Measurements from ENCODE around the gene BASP1.

Gene BASP1, protein sequence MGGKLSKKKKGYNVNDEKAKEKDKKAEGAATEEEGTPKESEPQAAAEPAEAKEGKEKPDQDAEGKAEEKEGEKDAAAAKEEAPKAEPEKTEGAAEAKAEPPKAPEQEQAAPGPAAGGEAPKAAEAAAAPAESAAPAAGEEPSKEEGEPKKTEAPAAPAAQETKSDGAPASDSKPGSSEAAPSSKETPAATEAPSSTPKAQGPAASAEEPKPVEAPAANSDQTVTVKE

DNA sequence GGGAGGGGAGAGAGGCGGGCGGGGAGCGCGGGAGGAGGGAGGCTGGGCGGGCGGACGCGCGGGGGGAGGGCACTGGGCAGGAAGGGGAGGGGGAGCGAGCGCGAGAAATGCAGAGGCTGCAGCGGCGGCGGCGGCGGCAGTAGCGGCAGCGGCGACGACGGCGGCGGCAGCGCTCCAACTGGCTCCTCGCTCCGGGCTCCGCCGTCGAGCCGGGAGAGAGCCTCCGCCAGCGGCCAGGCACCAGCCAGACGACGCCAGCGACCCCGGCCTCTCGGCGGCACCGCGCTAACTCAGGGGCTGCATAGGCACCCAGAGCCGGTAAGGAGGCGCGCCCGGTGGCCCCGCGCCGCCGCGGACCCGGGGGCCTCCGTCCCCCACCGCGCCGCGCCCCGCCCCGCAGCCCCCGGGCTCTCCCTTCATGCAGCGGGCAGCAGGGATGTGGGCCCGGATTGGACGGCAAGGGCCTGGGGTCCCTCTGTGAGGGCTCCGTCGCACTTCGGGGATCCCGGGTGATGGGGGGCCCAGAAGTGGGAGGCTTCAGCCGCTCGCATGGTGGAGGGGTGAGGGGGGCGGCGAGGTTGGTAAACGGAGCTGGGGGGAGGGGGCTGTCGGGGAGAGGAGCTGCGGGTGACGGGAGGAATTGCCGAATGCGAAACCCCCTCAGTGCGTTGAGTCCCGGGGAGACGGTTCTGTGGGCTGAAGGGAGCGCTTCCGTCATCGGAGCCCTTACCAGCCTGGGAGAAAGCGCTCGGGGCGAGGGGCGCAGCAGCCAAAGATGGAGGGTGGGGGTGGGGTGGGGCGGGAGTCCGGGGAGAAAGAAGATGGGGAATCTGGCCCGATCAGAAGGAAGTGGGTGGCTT is at the start of gene BASP1:
Gene BASP1 (plus strand): TSS at position 139 of the 860 bp plus-strand sequence. CDS start 57,586 bp downstream, outside the sequence.
- no peak for DNase-seq (ENCODE audit: low spot score)

DNA sequence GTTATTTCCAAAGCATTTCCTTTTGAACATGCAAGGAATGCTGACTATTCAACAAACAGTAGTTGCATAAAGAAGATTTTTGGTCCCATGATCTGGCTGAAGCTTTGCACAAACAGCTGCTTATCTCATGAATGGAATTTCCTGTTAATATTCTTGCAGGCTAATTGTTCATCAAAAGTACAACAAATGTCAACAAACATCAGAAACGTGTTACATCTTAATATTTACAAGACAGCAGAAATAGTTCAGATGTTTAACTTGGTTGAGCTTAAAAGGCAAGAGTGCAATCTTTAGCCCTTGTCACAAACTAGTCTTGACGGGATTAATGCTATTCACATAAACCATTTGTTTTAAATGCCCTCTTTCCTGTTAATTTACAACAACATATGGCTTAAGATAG is 47.9 kb upstream of the BASP1 start:
- DNase-seq (ENCODE audit: low spot score) = peak; percentile 29

DNA sequence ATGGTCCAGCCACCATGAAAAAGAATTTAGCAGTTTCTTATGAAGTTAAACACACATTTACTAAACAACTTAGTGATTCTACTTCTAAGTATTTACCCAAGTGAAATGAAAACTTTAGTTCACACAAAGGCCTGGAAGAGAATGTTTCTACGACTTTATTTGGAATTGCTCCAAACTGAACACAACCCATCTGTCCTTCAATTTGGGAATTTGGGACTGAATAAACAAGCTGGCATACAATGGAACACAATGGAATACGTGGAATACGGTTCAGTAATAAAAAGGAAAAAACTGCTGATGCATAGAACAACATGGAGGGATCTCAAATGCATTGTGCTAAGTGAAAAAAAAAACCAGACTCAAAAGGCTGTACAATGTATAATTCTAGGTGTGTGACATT is 44.6 kb upstream of the BASP1 start:
- no peak for DNase-seq (ENCODE audit: low spot score)

DNA sequence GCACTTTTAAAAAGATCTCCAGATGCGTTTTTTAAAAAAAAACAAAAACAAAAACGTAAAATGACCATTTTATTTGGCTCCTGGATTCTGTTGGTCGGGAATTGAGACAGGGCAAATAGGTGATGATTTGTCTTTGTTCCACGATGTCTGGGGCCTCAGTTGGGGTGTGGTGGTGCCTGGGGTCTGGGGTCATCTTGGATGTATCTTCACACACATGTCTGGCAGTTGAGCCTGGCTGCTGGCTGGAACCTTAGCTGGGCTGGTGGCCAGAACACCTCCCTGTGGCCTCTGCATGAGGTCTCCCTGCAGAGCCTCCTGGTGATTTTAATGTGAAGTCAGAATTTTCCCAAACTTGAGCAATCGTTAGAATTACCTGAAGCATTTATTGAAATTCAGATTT is 42.5 kb upstream of the BASP1 start:
- DNase-seq (ENCODE audit: low spot score) = no peak

DNA sequence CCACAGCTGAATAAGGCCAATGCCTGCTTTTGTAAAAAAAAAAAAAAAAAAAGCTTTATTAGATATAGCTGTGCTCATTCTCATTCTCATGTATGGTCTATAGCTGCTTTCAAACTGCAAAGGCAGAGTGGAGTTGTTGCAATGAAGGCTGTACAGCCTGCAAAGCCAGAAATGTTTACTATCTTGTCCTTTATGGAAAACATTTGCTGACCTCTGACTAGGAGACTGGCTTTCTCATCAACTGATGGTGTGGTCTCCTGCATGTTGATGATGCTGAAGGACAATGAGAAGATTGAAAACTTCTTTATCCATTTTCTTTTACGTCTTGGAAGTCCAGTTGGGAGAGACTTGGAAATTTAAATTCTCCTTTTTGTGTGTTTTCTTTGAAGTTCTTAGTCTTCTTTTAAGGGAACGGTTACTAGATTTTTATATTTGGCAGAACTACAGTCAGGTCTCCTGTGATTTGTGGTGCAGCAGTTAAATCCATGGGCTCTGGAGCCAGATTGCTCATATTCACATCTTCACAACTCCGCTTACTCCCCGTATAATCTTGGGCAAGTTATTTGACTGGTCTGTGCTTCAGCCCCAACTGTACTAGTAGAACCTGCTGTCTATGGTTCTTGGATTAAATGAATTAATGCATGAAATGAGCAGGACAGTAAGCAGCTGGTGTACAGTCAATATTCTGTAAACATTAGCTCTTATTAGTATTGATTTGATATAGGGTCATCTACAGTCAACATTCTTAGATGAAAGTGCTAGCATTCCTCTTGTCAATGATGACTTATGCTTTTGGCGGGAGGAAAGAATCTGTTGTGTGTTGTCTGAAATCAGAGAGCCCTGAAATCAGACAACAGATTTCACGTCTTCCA is 39.7 kb upstream of the BASP1 start:
- DNase-seq (ENCODE audit: low spot score) = no peak

DNA sequence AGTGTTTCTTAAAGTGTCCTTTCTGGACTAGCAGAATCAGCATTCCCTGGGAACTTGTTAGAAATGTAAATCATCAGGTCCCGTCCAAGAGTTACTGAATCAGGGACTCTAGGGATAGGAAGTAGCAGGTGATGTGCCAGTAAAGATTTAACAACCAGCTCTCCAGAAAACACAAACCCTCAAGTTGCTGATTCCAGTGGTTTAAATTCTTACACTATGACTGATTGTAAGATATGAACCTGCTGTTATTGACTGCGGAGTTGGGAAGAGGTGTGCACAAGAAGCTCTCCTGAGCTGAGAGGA is 39.1 kb upstream of the BASP1 start:
- DNase-seq (ENCODE audit: low spot score) = no peak

DNA sequence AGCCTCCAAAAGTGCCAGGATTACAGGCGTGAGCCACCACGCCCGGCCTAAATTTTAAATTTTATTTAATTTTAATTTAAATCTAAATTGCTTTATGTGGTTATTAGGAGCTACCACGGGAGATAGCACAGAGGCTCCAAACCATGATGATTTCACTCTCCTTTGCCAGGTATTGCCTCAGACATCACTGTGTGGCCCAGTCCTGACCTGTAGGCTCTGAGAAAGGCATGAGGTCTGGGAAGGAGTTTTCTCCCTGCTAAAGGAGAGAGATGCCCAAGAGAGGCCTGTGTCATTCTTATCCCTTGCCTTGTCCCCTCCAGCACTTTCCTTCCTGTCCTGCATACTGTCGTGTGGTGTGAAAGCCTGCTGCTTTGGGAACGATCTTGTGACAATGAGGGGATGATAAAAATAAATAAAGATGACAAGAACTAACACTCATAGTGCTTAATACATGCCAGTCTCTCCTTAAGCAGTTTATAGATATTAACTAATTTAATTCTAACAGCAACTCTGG is 37.0 kb upstream of the BASP1 start:
- DNase-seq (ENCODE audit: low spot score) = no peak

DNA sequence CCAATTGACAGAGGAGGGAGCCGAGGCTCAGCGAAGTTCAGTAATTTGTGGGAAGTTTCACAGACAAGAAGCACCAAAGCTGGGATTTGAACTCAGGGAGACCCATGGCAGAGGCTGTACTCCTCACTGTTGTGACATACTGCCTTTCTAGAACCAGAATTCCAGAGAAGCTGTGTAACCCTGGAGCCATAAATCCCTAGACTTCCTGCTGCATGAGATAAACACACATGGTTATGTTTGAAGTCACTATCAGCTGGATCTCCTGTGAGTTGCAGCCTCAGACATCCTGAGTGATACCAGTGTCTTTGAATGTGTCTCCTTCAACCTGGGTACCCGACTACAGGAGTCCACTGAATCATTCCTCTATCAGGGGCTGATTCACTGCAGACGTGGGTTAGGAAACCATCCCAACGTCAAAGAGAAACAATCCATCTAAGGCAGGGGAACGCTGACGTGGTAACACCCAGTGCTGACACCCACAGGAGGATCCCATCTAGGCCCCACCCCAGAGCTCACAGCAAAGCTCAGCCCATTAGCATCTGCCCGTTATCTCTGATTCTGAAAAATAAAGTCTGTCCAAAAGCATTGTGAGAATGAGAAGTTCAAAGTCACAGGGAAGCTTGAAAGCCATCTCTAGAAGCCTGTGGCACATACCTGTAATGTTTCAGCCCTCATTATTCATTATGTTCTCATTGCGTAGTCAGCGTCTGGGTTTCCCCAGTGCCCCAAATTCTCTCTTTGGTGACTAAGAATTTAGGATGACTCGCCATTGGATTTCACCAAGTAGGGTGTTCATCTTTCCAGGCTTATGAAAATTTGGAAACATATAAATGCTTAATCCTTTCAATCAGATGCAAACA is 36.3 kb upstream of the BASP1 start:
- DNase-seq (ENCODE audit: low spot score) = no peak

DNA sequence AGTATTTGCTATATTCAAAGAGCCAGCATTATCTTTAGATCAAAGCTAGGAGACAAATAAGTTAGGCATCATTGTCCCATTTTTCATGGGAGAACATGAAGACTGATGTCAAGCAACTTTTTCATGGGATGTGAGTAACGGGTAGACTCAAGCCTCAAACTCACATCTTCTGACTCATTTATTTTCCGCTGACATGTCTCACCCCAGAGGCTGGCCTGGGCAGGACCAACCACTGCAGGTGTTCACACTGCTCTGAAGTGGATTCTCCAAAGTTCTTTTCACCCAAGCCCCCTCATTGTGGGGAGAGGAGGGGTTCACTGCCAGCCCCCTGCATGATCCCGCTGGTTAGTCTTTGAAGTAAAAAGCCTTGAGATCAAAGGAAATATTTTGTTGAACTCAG is 34.9 kb upstream of the BASP1 start:
- DNase-seq (ENCODE audit: low spot score) = no peak

DNA sequence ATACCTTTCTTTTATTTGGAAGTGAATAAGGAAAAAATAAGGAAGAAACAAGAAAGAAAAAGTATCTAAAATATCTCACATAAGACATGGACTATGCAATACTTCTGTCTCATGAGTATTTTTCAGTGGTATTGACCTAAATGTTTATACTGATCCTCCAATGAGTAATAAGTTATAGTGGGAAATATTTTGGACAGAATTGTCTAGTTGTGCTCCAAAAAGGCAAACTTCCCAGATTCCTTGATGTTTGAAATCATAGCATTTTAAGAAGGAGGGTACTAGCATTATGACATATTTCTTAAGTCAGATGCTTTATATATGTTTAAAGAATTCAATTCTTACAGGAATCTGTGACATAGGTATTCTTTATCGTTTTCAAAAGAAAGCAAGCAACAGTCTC is 34.5 kb upstream of the BASP1 start:
- no peak for DNase-seq (ENCODE audit: low spot score)

DNA sequence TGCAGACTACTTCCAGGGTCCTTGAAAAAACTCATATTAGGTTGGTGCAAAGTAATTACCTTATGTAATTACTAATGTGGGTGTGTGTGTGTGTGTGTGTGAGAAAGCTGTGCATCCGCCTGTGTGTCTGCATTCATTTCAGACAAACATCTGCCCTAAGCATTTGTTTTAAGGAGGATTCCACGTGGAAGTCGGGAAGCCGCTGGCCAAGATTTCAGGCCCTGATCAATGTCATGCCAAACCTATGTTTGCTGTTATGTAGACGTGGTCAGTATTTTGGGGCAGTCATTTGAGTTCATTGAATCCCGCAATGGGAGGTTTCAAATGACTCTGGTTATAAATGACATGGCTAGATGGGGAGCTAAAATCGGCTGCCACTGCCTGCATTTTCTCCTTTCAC is 33.6 kb upstream of the BASP1 start:
- no peak for DNase-seq (ENCODE audit: low spot score)

DNA sequence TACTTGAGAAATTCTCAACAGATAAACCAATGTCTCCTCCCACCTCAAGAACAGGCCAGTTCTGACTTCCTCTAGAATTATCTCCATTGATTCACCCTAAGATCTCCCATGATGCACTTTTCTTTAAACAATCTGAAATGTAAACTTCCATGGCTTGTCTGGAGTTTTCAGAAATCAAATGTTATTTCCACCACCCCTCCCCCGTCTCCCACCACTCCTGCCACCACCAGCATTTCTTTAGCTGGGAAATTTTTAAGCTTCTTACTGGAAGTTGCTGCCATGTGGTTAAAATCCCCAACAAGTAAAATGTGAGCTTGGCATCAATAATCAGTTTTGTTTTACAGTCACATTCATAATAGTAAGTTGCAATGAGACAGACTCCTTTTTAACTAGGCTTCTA is 32.8 kb upstream of the BASP1 start:
- DNase-seq (ENCODE audit: low spot score) = no peak

DNA sequence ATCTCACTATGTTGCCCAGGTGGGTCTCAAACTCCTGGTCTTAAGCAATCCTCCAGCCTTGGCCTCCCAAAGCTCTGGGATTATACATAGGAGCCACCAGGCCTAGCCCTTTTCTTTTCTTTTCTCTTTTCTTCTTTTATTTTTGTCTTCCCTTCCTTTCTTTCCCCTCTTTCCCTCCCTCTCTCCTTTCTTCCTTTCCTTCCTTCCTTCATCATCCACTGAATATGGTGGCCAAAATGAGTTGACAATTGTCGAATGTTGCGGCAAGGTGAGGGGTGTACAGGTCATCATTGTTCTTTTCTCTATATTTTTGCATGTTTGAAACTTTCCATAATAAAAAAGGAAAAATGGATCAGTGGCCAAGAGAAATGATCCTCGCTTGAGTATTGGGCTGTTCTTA is 32.1 kb upstream of the BASP1 start:
- no peak for DNase-seq (ENCODE audit: low spot score)

DNA sequence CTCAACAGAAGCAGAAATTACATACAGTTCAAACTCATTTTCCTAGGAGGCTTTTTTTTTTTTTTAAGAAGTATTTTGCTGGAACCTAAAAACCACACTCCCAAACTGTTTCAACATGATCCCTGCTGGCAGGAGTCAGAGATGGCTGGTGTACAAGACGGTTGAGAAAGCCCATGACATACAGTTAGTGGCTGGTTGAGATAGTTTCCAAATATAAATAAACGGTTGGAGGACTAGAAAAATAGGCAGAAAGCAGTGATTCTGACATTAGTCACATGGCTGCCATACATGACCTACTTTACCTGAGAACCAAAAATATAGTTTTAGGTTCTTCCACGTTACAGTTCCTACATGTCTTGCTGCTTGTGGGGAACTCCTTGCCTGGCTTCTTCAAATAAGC is 31.7 kb upstream of the BASP1 start:
- no peak for DNase-seq (ENCODE audit: low spot score)

DNA sequence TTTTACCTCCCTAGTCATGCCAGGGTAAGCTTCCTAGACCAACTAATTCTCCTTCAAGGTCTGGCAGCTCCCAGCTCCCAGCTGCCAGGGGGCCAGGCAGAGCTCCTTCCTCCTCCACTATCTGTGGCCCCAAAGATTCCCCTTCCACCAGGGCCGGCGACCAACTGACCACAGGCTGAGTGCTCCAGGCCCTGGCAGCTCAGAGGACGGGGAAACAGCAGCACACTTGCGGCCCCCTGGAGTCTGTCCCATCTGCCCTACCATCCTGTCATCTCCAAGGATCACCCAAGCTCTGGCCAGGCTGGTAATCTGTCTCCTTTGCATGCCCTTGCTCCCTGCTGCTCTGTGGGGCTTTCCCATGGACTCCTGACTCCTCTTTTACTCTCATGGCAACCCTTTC is 31.2 kb upstream of the BASP1 start:
- DNase-seq (ENCODE audit: low spot score) = no peak

DNA sequence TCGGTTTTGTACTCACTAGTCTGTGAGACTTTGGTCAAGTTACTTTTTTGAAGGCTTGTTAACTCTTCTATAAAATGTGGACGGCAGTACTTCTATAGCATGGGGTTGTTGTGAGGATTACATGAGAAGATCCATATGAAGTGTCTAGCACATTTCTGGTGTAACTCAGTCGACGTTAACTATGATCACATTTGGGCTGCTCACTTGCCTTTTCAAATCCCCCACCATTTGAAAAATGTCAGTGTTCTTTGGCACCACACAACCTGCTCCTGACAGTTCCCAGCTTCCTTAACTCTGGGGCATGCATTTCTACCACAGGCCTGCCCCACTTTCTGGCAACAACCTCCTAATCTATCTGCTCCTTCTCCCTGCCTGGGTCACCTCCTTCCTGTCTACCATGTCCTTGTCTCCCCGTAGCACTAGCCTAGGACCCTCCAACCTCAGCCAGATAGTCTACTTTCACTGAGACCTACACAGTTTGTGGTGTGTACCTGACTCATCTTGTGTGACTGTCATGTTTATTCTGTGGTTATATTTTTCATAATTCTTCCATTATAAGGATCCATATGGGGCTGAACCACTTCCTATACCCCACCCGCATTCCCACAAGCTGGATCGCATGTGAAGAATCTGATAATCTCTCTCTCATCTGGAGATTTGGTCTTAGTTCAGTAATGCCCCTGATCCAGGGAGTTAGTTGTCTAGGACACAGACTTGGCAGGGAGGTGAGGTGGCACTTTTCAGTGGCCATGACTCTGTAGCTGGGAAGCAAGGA is 30.2 kb upstream of the BASP1 start:
- no peak for DNase-seq (ENCODE audit: low spot score)

DNA sequence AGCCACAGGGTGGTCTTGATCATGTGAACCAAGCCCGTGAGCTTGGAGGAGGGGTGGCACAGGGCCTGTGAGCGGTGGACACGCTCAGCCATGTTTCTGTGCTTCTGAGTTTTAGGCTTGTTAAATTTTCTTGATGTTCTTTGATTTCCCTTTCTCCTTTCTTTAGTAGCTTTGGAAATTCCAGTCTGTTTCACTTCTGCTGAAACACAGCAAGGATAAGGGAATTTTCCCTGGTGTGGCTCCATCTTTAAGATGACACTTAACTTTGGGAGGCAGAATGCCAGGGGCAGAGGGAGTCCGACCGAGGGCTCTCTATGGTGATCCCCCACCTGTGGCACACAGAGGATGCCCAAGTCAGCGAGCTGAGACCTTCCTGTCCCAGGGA is 29.7 kb upstream of the BASP1 start:
- DNase-seq (ENCODE audit: low spot score) = no peak

DNA sequence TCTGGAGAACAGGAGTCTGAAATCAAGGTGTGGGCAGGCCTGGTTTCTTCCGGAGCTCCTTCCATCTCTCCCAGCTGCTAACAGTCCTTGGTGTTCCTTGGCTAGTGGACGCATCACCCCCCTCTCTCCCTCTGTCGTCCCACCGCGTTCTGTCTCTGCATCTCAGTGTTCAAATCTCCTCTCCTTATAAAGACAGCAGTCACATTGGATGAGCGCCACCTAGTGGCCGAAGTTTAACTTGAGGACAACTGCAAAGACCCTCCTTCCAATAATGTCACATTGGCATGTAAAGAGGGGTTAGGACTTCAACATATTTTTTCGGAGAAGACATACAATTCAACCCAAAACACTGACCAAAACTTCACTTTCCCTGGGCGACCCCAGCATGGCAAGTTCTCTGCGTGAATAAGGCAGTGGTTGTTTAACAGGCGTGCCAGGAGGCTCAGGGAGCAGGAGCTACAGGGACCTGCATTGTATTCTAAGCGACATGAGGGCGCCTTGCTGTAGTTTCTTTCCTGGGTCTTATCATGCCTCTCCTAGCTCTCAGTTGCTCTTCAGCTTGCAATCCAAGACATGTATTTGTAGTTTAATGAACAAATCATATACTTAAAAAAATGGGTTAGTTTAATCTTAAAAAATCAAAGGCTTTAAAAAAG is 27.9 kb upstream of the BASP1 start:
- DNase-seq (ENCODE audit: low spot score) = peak; percentile 75

DNA sequence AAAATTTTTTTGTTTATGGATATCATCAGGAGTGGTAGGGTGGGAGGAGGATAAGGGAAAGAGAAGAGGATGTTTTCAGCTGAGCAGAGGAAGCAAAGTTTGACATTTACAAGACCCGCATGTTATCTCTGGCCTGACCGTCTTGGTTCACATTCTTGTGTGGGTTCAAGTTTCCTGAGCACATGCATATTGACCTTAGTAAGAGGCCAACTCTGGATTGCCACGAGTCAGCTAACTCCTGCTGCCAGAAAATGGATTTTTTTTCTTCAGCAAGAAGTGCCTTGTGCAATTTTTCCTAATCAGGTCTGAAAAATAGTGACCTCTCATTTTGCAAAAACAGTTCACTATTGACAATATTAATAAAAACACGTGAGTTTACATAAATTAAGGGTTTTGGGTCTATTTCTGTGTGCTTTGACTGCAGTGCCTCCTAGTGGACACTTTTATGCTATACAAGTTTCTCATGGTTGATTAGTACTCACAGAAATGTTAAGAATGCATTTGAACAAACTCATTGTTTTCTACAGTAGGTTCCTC is 27.1 kb upstream of the BASP1 start:
- peak; percentile 76 for DNase-seq (ENCODE audit: low spot score)

DNA sequence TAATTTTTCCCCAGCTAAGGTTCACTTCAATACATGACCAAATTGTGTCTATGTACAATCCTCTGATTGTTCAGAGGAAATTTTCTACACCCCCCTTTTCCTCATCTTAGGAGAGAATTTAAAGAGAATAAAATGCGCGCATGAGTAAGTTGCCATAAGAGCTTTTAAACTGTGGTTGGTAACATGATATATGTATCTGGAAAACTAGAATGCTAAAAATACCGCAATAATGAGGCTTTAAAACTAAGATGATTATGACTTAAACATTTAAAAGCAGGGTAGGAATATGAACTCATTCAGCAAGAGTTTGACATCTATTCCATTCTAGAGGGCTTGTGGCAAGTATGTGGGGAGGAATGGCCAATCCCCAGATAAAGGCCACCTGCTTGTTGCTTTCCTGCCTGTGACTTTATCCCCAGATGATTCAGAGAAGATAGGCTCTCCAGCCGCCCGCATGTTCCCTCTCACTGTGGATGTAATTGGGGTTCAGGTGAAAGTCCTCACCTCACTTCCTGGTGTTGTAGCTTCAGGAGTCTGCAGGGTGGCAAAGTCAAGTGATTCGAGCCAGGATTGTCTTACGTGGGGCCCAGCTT is 26.5 kb upstream of the BASP1 start:
- no peak for DNase-seq (ENCODE audit: low spot score)

Measured in pons (tissue), 1 donor.